K562 (cell line): ENCODE data around the gene TRIOBP. TPM values are rescaled to one million over a fixed set of nuclear protein-coding genes. Genes with fewer than 3 reads are reported as not detected.

Experiments used
- ATAC-seq: fragments of 200-7000 bp; cut with Tn5 transposase; 3 replicates; pipeline ENCODE4 v1.9.1; 2020; ENCODE audit warnings: moderate library complexity
- BruUV-seq: library from RNA; stranded (reverse); fragments of 400-500 nt; replicated peaks from 2 replicates; lab custom pipeline; 2021; lab: Mats Ljungman, UMichigan
- CTCF ChIA-PET: fragments of 300-600 bp; formaldehyde crosslinking; extraction: SDS; loops from one replicate; lab custom pipeline; 2021; ENCODE audit warnings: low intra/inter-chr PET ratio; lab: Yijun Ruan, JAX
- POLR2A ChIA-PET: fragments of 300-600, 350-650 bp; sonication (Branson Sonifier 250); formaldehyde crosslinking; extraction: SDS; loops from one replicate; lab custom pipeline; 2021; ENCODE audit warnings: antibody characterized with exemption, inconsistent platforms; lab: Yijun Ruan, JAX
- DNase-seq, 4 experiments: peaks; one replicate each; pipeline versions ENCODE4 v3.0.0 to v3.0.0-alpha.2; 2011 to 2018; ENCODE audit warnings: low spot score in 3 of 4, mixed read lengths in 3 of 4; ENCODE audit errors: extremely low read depth in 1 of 4
- FAIRE-seq: peaks from 2 replicates; lab custom pipeline; 2011; peaks lifted over from hg19 to GRCh38; lab: Jason Lieb, UNC
- H2AFZ ChIP-seq: 2 replicates; pipeline ENCODE4 v1.6.0; 2011; ENCODE audit warnings: low read depth, low read length, control low read depth, inconsistent platforms
- H3K27ac ChIP-seq: fragments of 200-600 bp; 3 replicates; pipeline ENCODE4 v1.8.0; 2011; ENCODE audit warnings: low read depth, mild to moderate bottlenecking, control low read depth, inconsistent platforms, low read length, moderate library complexity, mixed read lengths; ENCODE audit errors: extremely low read depth
- H3K27me3 ChIP-seq, 2 experiments: fragments of 300-600 bp in 1 of 2; 2 replicates in 1 of 2; 3 replicates in 1 of 2; pipeline versions ENCODE4 v1.6.0 to v1.8.0; 2011; ENCODE audit warnings: inconsistent platforms in 2 of 2, low read length in 2 of 2, mild to moderate bottlenecking in 1 of 2, mixed read lengths in 1 of 2, moderate library complexity in 1 of 2; ENCODE audit not compliant: control insufficient read depth in 2 of 2, insufficient read depth in 2 of 2
- H3K36me3 ChIP-seq: fragments of 300-600 bp; 3 replicates; pipeline ENCODE4 v1.8.0; 2011; ENCODE audit warnings: mild to moderate bottlenecking, low read length, inconsistent platforms; ENCODE audit not compliant: control insufficient read depth, insufficient read depth
- H3K4me1 ChIP-seq, 2 experiments: fragments of 200-600 bp in 1 of 2; replicated peaks in 1 of 2; 2 replicates in 1 of 2; 3 replicates in 1 of 2; pipeline versions ENCODE4 v1.5.1 to v1.8.0; 2011; ENCODE audit warnings: inconsistent platforms in 2 of 2, low read length in 2 of 2, mild to moderate bottlenecking in 1 of 2, mixed read lengths in 1 of 2, moderate library complexity in 1 of 2; ENCODE audit not compliant: control insufficient read depth in 2 of 2, insufficient read depth in 2 of 2
- H3K4me2 ChIP-seq: 2 replicates; pipeline ENCODE4 v1.6.1; 2011; ENCODE audit warnings: low read length, control low read depth, inconsistent platforms, mixed read lengths; ENCODE audit not compliant: insufficient read depth
- H3K4me3 ChIP-seq: fragments of 200-600 bp; sonication (generic), shearing (Covaris generic); 2 replicates; pipeline ENCODE4 v1.5.1; 2016; ENCODE audit warnings: control low read depth, inconsistent platforms
- H3K79me2 ChIP-seq: fragments of 200-600 bp; 3 replicates; pipeline ENCODE4 v1.8.0; 2011; ENCODE audit warnings: low read length, inconsistent platforms; ENCODE audit not compliant: control insufficient read depth, insufficient read depth
- H3K9ac ChIP-seq, 2 experiments: 2 replicates each; pipeline versions ENCODE4 v1.6.0 to v1.6.1; 2011; ENCODE audit warnings: low read depth in 2 of 2, low read length in 2 of 2, control low read depth in 1 of 2, inconsistent platforms in 1 of 2, mild to moderate bottlenecking in 1 of 2, mixed read lengths in 1 of 2; ENCODE audit not compliant: insufficient read depth in 1 of 2
- H3K9me1 ChIP-seq: one replicate; pipeline ENCODE4 v1.6.0; 2011; ENCODE audit warnings: inconsistent platforms, mild to moderate bottlenecking, low read length, moderate library complexity; ENCODE audit not compliant: control insufficient read depth, insufficient read depth
- H3K9me3 ChIP-seq: replicated peaks from 2 replicates; pipeline ENCODE4 v1.5.1; 2011; ENCODE audit warnings: low read depth, low read length, inconsistent platforms; ENCODE audit not compliant: control insufficient read depth, insufficient read depth
- H4K20me1 ChIP-seq: replicated peaks from 2 replicates; pipeline ENCODE4 v1.6.1; 2011; ENCODE audit warnings: low read length, inconsistent platforms, mixed read lengths; ENCODE audit not compliant: control insufficient read depth, insufficient read depth
- CBX1 ChIP-seq: sonication (generic); IDR thresholded peaks from 2 replicates; pipeline ENCODE4 v1.6.1; 2016; ENCODE audit warnings: antibody characterized with exemption, low read depth, mild to moderate bottlenecking
- FOXP1 ChIP-seq: sonication (generic); formaldehyde crosslinking; IDR thresholded peaks from 2 replicates; pipeline ENCODE4 v1.8.0; 2022; ENCODE audit warnings: mild to moderate bottlenecking, missing genetic modification reagents
- KAT2B ChIP-seq: IDR thresholded peaks from one replicate; pipeline ENCODE4 v1.6.1; 2012; ENCODE audit warnings: low read depth, mild to moderate bottlenecking, control low read depth, inconsistent platforms, low read length, moderate library complexity
- MAZ ChIP-seq, 2 experiments: fragments of 450-650 bp in 1 of 2; sonication (generic) in 1 of 2; formaldehyde crosslinking; IDR thresholded peaks in 1 of 2; conservative IDR thresholded peaks in 1 of 2; 2 replicates each; pipeline versions ENCODE4 v1.4.0 to v1.5.0; 2020; ENCODE audit warnings: mild to moderate bottlenecking in 1 of 2, missing genetic modification reagents in 1 of 2
- NFIX ChIP-seq: fragments of 250-450 bp; sonication (Bioruptor Pico); IDR thresholded peaks from 2 replicates; pipeline ENCODE4 v1.4.0; 2020; ENCODE audit warnings: low read depth, mild to moderate bottlenecking, moderate library complexity
- NR2C1 ChIP-seq, 2 experiments: fragments of 450-650 bp; IDR thresholded peaks; 2 replicates each; pipeline ENCODE4 v1.6.1; 2017; ENCODE audit warnings: mild to moderate bottlenecking in 2 of 2, antibody characterized with exemption in 1 of 2, inconsistent platforms in 1 of 2, missing compliant biosample characterization in 1 of 2, missing genetic modification characterization in 1 of 2
- ZNF217 ChIP-seq: sonication (generic); formaldehyde crosslinking; IDR thresholded peaks from 2 replicates; pipeline ENCODE4 v1.8.0; 2022; ENCODE audit warnings: mild to moderate bottlenecking, missing genetic modification reagents
- ZNF253 ChIP-seq: fragments of 250-450 bp; sonication (Bioruptor Pico); conservative IDR thresholded peaks from 2 replicates; pipeline ENCODE4 v1.6.1; 2021; ENCODE audit warnings: mild to moderate bottlenecking
- WGBS: fragments of 100-300 bp; shearing (Covaris generic); methylation state at CpG from one replicate; pipeline ENCODE4 v1.1.6; 2016; ENCODE audit warnings: low coverage, mixed read lengths; ENCODE audit not compliant: insufficient coverage; ENCODE audit errors: missing lambda C conversion rate; 5-methylcytosine and 5-hydroxymethylcytosine counted together
- in situ Hi-C: fragments of 300-500 bp; cut with MboI; formaldehyde crosslinking; loops from 4 replicates; pipeline ENCODE4 v1.15.0; 2018; ENCODE audit warnings: inconsistent platforms, mixed read lengths
- intact Hi-C: fragments of 100-400 bp; cut with micrococcal nuclease; formaldehyde crosslinking; loops from 2 replicates; pipeline ENCODE4 v1.14.2; 2022
- polyA plus RNA-seq, 8 experiments: library from polyadenylated mRNA; depleted of rRNA in 4 of 8; stranded (reverse) in 5 of 8; unstranded in 3 of 8; fragments of >200 nt; fragmentation: Nextera tagmentation in 2 of 8; fragmentation: Illumina TruSeq in 1 of 8; extraction: Ambion mirVana in 2 of 8; extraction: Trizol in 1 of 8; gene quantifications; 2 replicates each; pipeline versions ENCODE4 v1.2.1 to v1.2.3, GENCODE V29; 2011 to 2014; ENCODE audit warnings: inconsistent platforms in 1 of 8, missing spikeins in 1 of 8
- total RNA-seq, 7 experiments: library from RNA; depleted of rRNA in 6 of 7; stranded (reverse); fragments of >200 nt in 6 of 7; fragmentation: Illumina TruSeq in 2 of 7; extraction: Trizol in 2 of 7; gene quantifications; 2 replicates each; pipeline versions ENCODE4 v1.2.1 to v1.2.3, GENCODE V29; 2011 to 2021; ENCODE audit warnings: low replicate concordance in 1 of 7
- TF ChIP-seq, protein P1 (sequence below): sonication (generic); formaldehyde crosslinking; IDR thresholded peaks from 2 replicates; pipeline ENCODE4 v1.5.0; 2020; ENCODE audit warnings: missing genetic modification reagents
- TF ChIP-seq, protein P2 (sequence below): fragments of 450-650 bp; IDR thresholded peaks from 2 replicates; pipeline ENCODE4 v1.6.1; 2016; ENCODE audit warnings: low read depth, mild to moderate bottlenecking, moderate library complexity
- TF ChIP-seq, protein P3 (sequence below): sonication (generic); formaldehyde crosslinking; IDR thresholded peaks from 2 replicates; pipeline ENCODE4 v1.8.1; 2023; ENCODE audit warnings: mild to moderate bottlenecking, missing genetic modification reagents
- TF ChIP-seq, protein P4 (sequence below): fragments of 250-450 bp; sonication (Bioruptor Pico); IDR thresholded peaks from 2 replicates; pipeline ENCODE4 v1.5.0; 2020; ENCODE audit warnings: mild to moderate bottlenecking, borderline replicate concordance

Gene TRIOBP
- total and polyA plus RNA-seq, 9 of the 15 experiments (the other 6 are each of a cell fraction or from before 2014, with no cell fraction given), result 0.24 to 13.8 (median 5.5) TPM

DNA sequence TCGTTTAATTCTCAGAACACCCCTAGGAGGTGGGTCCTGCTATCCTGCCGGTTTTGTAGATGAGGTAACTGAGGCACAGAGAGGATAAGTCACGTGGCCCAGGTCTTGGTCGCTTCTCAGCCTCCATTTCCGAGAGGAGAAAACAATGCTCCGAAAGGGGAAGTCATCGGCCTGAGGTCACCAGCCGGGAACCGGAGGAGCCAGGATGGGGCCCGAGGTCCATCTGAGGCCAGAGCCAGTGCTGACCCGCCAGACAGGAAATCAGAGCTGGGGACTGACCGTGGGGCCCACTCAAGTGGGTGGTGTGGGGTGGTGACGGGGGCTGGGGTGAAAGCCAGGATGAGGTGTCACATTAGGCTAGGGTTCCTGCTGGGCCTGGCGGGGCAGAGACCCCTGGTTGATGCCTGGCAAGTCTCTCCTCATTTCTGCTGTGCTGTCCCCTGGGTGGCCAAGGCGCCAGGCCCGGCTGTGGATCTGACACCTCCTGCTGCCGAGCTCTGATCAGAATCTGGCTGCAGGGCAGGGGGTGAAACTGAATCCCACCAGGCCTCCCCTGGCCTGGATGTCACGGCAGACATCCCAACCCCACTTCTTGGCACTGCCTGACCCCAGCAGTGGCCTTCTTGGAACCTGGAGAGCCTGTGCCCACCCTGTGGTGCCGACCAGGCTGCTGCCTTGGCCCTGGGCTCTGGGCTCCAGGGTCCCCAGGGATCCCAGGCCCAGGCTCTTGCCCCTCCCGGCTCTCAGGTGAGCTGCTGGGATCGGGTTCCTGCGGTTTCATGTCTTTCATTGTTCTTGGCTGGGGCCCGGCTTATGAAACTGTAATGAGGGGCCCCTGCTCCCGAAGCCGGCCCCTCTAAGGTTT is 12.0 kb downstream of the TRIOBP start:
- no peak overlapping the region for H2AFZ ChIP-seq
- FAIRE-seq (no peak), DNase-seq (no peak), ATAC-seq (no peak)
- in situ Hi-C loops (no loop called here), intact Hi-C loops (no loop called here)
- 0 out of 5 replicates have a peak, but pooled peaks cover 0 to 4% of the 10 kb centered on the region in 2 experiments for H3K27me3 ChIP-seq
- no peaks in the 10 kb centered on the region for H4K20me1 ChIP-seq
- H3K27ac ChIP-seq, result no peak overlapping the region
- POLR2A ChIA-PET, result interaction anchor here (0.6 kb wide), 1 partner anchor 12 kb away, joined by 3 read pairs; the partner anchor contains the start of gene TRIOBP
- H3K4me2 ChIP-seq, result no peak overlapping the region
- H3K79me2 ChIP-seq, result no peaks in the 10 kb centered on the region
- H3K36me3 ChIP-seq, result no peaks in the 10 kb centered on the region
- no peak overlapping the region for H3K9ac ChIP-seq
- H3K4me3 ChIP-seq, result no peak overlapping the region
- H3K4me1 ChIP-seq, result peaks cover 0 to 23% of the 10 kb centered on the region in 2 experiments; a peak in 2 of 5 replicates
- 52% methylated on average over 18 of the region's 25 CpGs for WGBS
- CTCF ChIA-PET, result no interaction called here
- BruUV-seq, result no TSS peak
- H3K9me1 ChIP-seq, result no peaks in the 10 kb centered on the region
- no peaks in the 10 kb centered on the region for H3K9me3 ChIP-seq
- no peak for TF ChIP-seq NR2C1 (IDR thresholded peaks at IDR 0.05)
- TF ChIP-seq NR2C1 (tag; IDR thresholded peaks at IDR 0.05), result no peak
- no peak for TF ChIP-seq MAZ (CRISPR knock-in tag; conservative IDR thresholded peaks at IDR 0.05 in 1 of 2, IDR thresholded peaks at IDR 0.05 in 1 of 2)
- TF ChIP-seq, protein P1, sequence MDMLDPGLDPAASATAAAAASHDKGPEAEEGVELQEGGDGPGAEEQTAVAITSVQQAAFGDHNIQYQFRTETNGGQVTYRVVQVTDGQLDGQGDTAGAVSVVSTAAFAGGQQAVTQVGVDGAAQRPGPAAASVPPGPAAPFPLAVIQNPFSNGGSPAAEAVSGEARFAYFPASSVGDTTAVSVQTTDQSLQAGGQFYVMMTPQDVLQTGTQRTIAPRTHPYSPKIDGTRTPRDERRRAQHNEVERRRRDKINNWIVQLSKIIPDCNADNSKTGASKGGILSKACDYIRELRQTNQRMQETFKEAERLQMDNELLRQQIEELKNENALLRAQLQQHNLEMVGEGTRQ (CRISPR knock-in tag), result peak; percentile 26; the same call in 1 of the 2 replicates
- TF ChIP-seq, protein P2, sequence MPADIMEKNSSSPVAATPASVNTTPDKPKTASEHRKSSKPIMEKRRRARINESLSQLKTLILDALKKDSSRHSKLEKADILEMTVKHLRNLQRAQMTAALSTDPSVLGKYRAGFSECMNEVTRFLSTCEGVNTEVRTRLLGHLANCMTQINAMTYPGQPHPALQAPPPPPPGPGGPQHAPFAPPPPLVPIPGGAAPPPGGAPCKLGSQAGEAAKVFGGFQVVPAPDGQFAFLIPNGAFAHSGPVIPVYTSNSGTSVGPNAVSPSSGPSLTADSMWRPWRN, result no peak
- TF ChIP-seq ZNF217, result no peak
- TF ChIP-seq NFIX (CRISPR knock-in tag), result no peak
- TF ChIP-seq, protein P3, sequence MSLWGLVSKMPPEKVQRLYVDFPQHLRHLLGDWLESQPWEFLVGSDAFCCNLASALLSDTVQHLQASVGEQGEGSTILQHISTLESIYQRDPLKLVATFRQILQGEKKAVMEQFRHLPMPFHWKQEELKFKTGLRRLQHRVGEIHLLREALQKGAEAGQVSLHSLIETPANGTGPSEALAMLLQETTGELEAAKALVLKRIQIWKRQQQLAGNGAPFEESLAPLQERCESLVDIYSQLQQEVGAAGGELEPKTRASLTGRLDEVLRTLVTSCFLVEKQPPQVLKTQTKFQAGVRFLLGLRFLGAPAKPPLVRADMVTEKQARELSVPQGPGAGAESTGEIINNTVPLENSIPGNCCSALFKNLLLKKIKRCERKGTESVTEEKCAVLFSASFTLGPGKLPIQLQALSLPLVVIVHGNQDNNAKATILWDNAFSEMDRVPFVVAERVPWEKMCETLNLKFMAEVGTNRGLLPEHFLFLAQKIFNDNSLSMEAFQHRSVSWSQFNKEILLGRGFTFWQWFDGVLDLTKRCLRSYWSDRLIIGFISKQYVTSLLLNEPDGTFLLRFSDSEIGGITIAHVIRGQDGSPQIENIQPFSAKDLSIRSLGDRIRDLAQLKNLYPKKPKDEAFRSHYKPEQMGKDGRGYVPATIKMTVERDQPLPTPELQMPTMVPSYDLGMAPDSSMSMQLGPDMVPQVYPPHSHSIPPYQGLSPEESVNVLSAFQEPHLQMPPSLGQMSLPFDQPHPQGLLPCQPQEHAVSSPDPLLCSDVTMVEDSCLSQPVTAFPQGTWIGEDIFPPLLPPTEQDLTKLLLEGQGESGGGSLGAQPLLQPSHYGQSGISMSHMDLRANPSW (CRISPR knock-in tag), result no peak
- no peak for TF ChIP-seq KAT2B
- no peak for TF ChIP-seq FOXP1 (CRISPR knock-in tag)
- TF ChIP-seq ZNF253 (CRISPR knock-in tag), result no peak
- TF ChIP-seq CBX1, result no peak
- TF ChIP-seq, protein P4, sequence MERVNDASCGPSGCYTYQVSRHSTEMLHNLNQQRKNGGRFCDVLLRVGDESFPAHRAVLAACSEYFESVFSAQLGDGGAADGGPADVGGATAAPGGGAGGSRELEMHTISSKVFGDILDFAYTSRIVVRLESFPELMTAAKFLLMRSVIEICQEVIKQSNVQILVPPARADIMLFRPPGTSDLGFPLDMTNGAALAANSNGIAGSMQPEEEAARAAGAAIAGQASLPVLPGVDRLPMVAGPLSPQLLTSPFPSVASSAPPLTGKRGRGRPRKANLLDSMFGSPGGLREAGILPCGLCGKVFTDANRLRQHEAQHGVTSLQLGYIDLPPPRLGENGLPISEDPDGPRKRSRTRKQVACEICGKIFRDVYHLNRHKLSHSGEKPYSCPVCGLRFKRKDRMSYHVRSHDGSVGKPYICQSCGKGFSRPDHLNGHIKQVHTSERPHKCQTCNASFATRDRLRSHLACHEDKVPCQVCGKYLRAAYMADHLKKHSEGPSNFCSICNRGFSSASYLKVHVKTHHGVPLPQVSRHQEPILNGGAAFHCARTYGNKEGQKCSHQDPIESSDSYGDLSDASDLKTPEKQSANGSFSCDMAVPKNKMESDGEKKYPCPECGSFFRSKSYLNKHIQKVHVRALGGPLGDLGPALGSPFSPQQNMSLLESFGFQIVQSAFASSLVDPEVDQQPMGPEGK (CRISPR knock-in tag), result no peak
